ENCODE data around the gene LRRC52. TPM values are rescaled to one million over a fixed set of nuclear protein-coding genes. Genes with fewer than 3 reads are reported as not detected.

LRRC52 gene
- polyA plus RNA-seq, 1 experiment, result not detected

- no peak for DNase-seq (ENCODE audit: low read depth, low spot score)
- ChIA-PET CTCF (no interaction called here), POLR2A (no interaction called here)
- no peaks in the 10 kb centered on the region for H3K27me3 ChIP-seq (ENCODE audit: control insufficient read depth, insufficient read depth, low read length)
- H3K4me3 ChIP-seq (ENCODE audit: low read depth, low read length), result no peak overlapping the region
- no peak overlapping the region for H3K27ac ChIP-seq (ENCODE audit: low read depth, low read length)
- no peak for TF ChIP-seq CTCF (IDR thresholded peaks at IDR 0.05; ENCODE audit: low read depth, low read length)
- no peaks in the 10 kb centered on the region for H3K9me3 ChIP-seq (ENCODE audit: control insufficient read depth, insufficient read depth, low read length)
Observed at GRCh38 chr1:165544996-165545395, 1.2 kb downstream of the LRRC52 start.

- CTCF ChIA-PET, result no interaction called here
- no peak overlapping the region for H3K4me3 ChIP-seq (ENCODE audit: low read depth, low read length)
- DNase-seq (ENCODE audit: low read depth, low spot score), result no peak
- POLR2A ChIA-PET, result no interaction called here
- no peaks in the 10 kb centered on the region for H3K9me3 ChIP-seq (ENCODE audit: control insufficient read depth, insufficient read depth, low read length)
- no peak overlapping the region for H3K27ac ChIP-seq (ENCODE audit: low read depth, low read length)
- no peaks in the 10 kb centered on the region for H3K27me3 ChIP-seq (ENCODE audit: control insufficient read depth, insufficient read depth, low read length)
- no peak for TF ChIP-seq CTCF (IDR thresholded peaks at IDR 0.05; ENCODE audit: low read depth, low read length)
Observed at GRCh38 chr1:165545974-165546373, 2.2 kb downstream of the LRRC52 start.

- ChIA-PET CTCF (no interaction called here), POLR2A (no interaction called here)
- H3K9me3 ChIP-seq (ENCODE audit: control insufficient read depth, insufficient read depth, low read length), result no peaks in the 10 kb centered on the region
- H3K27ac ChIP-seq (ENCODE audit: low read depth, low read length), result no peak overlapping the region
- no peak overlapping the region for H3K4me3 ChIP-seq (ENCODE audit: low read depth, low read length)
- DNase-seq (ENCODE audit: low read depth, low spot score), result no peak
- no peaks in the 10 kb centered on the region for H3K27me3 ChIP-seq (ENCODE audit: control insufficient read depth, insufficient read depth, low read length)
- TF ChIP-seq CTCF (IDR thresholded peaks at IDR 0.05; ENCODE audit: low read depth, low read length), result no peak
Observed at GRCh38 chr1:165549973-165550372, 6.2 kb downstream of the LRRC52 start.

GRCh38 chr1:165551469-165551868 lies 7.7 kb downstream of the LRRC52 start:
- POLR2A ChIA-PET, result no interaction called here
- DNase-seq (ENCODE audit: low read depth, low spot score), result no peak
- Histone ChIP-seq H3K27me3 (ENCODE audit: control insufficient read depth, insufficient read depth, low read length) (no peaks in the 10 kb centered on the region), H3K4me3 (ENCODE audit: low read depth, low read length) (no peak overlapping the region), H3K9me3 (ENCODE audit: control insufficient read depth, insufficient read depth, low read length) (no peaks in the 10 kb centered on the region), H3K27ac (ENCODE audit: low read depth, low read length) (no peak overlapping the region)
- CTCF ChIA-PET, result no interaction called here
- TF ChIP-seq CTCF (IDR thresholded peaks at IDR 0.05; ENCODE audit: low read depth, low read length), result no peak

GRCh38 chr1:165560883-165561656 lies 17.3 kb downstream of the LRRC52 start:
- CTCF ChIA-PET, result no interaction called here
- peaks cover 3% of the 10 kb centered on the region for H3K27me3 ChIP-seq (ENCODE audit: control insufficient read depth, insufficient read depth, low read length)
- H3K9me3 ChIP-seq (ENCODE audit: control insufficient read depth, insufficient read depth, low read length), result no peaks in the 10 kb centered on the region
- TF ChIP-seq CTCF (IDR thresholded peaks at IDR 0.05; ENCODE audit: low read depth, low read length), result no peak
- H3K27ac ChIP-seq (ENCODE audit: low read depth, low read length), result no peak overlapping the region
- POLR2A ChIA-PET, result no interaction called here
- no peak for DNase-seq (ENCODE audit: low read depth, low spot score)
- H3K4me3 ChIP-seq (ENCODE audit: low read depth, low read length), result no peak overlapping the region
